H1 (cell line): ENCODE data around the gene RNASE7. TPM values are rescaled to one million over a fixed set of nuclear protein-coding genes. Genes with fewer than 3 reads are reported as not detected.

ENCODE experiments used
- CTCF ChIA-PET: fragments of 300-600 bp; sonication (Branson Sonifier 250); formaldehyde crosslinking; loops from one replicate; lab custom pipeline; 2021; ENCODE audit not compliant: partially characterized antibody; lab: Charles Lee
- POLR2A ChIA-PET: fragments of 300-600 bp; sonication (Branson Sonifier 250); formaldehyde crosslinking; loops from one replicate; lab custom pipeline; 2021; ENCODE audit warnings: inconsistent platforms; ENCODE audit not compliant: partially characterized antibody; lab: Charles Lee
- DNase-seq, 2 experiments: peaks; one replicate each; pipeline versions ENCODE4 v3.0.0 to v3.0.0-alpha.2; 2010 to 2022; ENCODE audit warnings: low spot score in 2 of 2, low read depth in 1 of 2, mixed read lengths in 1 of 2
- FAIRE-seq: peaks from 2 replicates; lab custom pipeline; 2011; peaks lifted over from hg19 to GRCh38; lab: Jason Lieb, UNC
- H2AFZ ChIP-seq: 2 replicates; pipeline ENCODE4 v1.8.1; 2012; ENCODE audit warnings: low read length, inconsistent platforms
- H2AK5ac ChIP-seq: 2 replicates; pipeline ENCODE4 v1.6.1; 2013; ENCODE audit warnings: low read depth, low read length
- H2BK120ac ChIP-seq: replicated peaks from 2 replicates; pipeline ENCODE3; 2013; ENCODE audit warnings: low read depth, low read length, inconsistent platforms
- H2BK12ac ChIP-seq: 2 replicates; pipeline ENCODE4 v1.6.1; 2013; ENCODE audit warnings: low read depth, low read length
- H2BK15ac ChIP-seq: 2 replicates; pipeline ENCODE4 v1.6.1; 2013; ENCODE audit warnings: low read length
- H2BK20ac ChIP-seq: 2 replicates; pipeline ENCODE4 v1.6.1; 2013; ENCODE audit warnings: low read length
- H2BK5ac ChIP-seq: 2 replicates; pipeline ENCODE4 v1.6.1; 2013; ENCODE audit warnings: low read depth, low read length
- H3K14ac ChIP-seq: 2 replicates; pipeline ENCODE4 v1.6.1; 2013; ENCODE audit warnings: inconsistent platforms; ENCODE audit not compliant: insufficient read length
- H3K18ac ChIP-seq: 2 replicates; pipeline ENCODE4 v1.6.1; 2013; ENCODE audit warnings: low read length; ENCODE audit errors: extremely low read depth
- H3K23ac ChIP-seq: 2 replicates; pipeline ENCODE4 v1.6.1; 2013; ENCODE audit warnings: inconsistent platforms; ENCODE audit not compliant: insufficient read length
- H3K23me2 ChIP-seq: 2 replicates; pipeline ENCODE4 v1.6.1; 2013; ENCODE audit warnings: low read depth, low read length
- H3K27ac ChIP-seq: 2 replicates; pipeline ENCODE4 v1.6.1; 2011; ENCODE audit warnings: low read depth, low read length, inconsistent platforms
- H3K27me3 ChIP-seq, 4 experiments: replicated peaks in 1 of 4; 1 replicate in 1 of 4; 2 replicates in 3 of 4; pipeline versions ENCODE4 v1.6.1 to v1.8.1; 2011 to 2013; ENCODE audit warnings: low read length in 3 of 4, mild to moderate bottlenecking in 3 of 4, inconsistent platforms in 2 of 4, mixed read lengths in 2 of 4, moderate library complexity in 1 of 4; ENCODE audit not compliant: control insufficient read depth in 3 of 4, insufficient read depth in 3 of 4; ENCODE audit errors: extremely low read depth in 1 of 4
- H3K36me3 ChIP-seq, 4 experiments: 2 replicates each; pipeline versions ENCODE4 v1.6.1 to v1.8.1; 2011 to 2013; ENCODE audit warnings: mild to moderate bottlenecking in 4 of 4, low read length in 3 of 4, moderate library complexity in 2 of 4, control low read depth in 1 of 4, inconsistent platforms in 1 of 4; ENCODE audit not compliant: insufficient read depth in 4 of 4, control insufficient read depth in 2 of 4
- H3K4ac ChIP-seq: replicated peaks from 2 replicates; pipeline ENCODE3; 2013; ENCODE audit warnings: low read length, low read depth, mixed read lengths, inconsistent platforms; ENCODE audit not compliant: insufficient read length
- H3K4me1 ChIP-seq, 4 experiments: replicated peaks in 1 of 4; 1 replicate in 1 of 4; 2 replicates in 3 of 4; pipeline versions ENCODE4 v1.6.1 to v1.8.1; 2011 to 2013; ENCODE audit warnings: low read length in 3 of 4, inconsistent platforms in 2 of 4, mixed read lengths in 1 of 4; ENCODE audit not compliant: insufficient read depth in 4 of 4, control insufficient read depth in 3 of 4
- H3K4me2 ChIP-seq, 2 experiments: 2 replicates each; pipeline versions ENCODE4 v1.6.1 to v1.8.1; 2011 to 2013; ENCODE audit warnings: low read depth in 2 of 2, low read length in 2 of 2, control low read depth in 1 of 2, inconsistent platforms in 1 of 2, mild to moderate bottlenecking in 1 of 2; ENCODE audit not compliant: insufficient read depth in 1 of 2
- H3K4me3 ChIP-seq, 4 experiments: fragments of 200-600, 300-600 bp in 1 of 4; sonication (generic), shearing (Covaris generic), sonication (Bioruptor Twin) in 1 of 4; 2 replicates each; pipeline versions ENCODE4 v1.5.1 to v1.8.1; 2011 to 2016; ENCODE audit warnings: low read length in 4 of 4, low read depth in 3 of 4, control low read depth in 2 of 4, inconsistent platforms in 2 of 4, mild to moderate bottlenecking in 2 of 4, mixed read lengths in 1 of 4, moderate library complexity in 1 of 4; ENCODE audit not compliant: insufficient read depth in 2 of 4; ENCODE audit errors: extremely low read depth in 1 of 4
- H3K56ac ChIP-seq: replicated peaks from 2 replicates; pipeline ENCODE3; 2013; ENCODE audit warnings: low read depth, mild to moderate bottlenecking, mixed read lengths, low read length, inconsistent platforms; ENCODE audit not compliant: insufficient read length
- H3K79me1 ChIP-seq: 2 replicates; pipeline ENCODE4 v1.6.1; 2013; ENCODE audit warnings: low read depth, low read length, control low read depth
- H3K79me2 ChIP-seq, 2 experiments: 2 replicates each; pipeline versions ENCODE4 v1.6.1 to v1.8.1; 2012 to 2013; ENCODE audit warnings: low read length in 2 of 2, mild to moderate bottlenecking in 2 of 2, inconsistent platforms in 1 of 2; ENCODE audit not compliant: insufficient read depth in 2 of 2, control insufficient read depth in 1 of 2
- H3K9ac ChIP-seq, 4 experiments: replicated peaks in 1 of 4; 1 replicate in 1 of 4; 2 replicates in 3 of 4; pipeline versions ENCODE4 v1.6.1 to v1.8.1; 2011 to 2013; ENCODE audit warnings: low read depth in 3 of 4, low read length in 3 of 4, control low read depth in 2 of 4, mild to moderate bottlenecking in 2 of 4, moderate library complexity in 2 of 4, inconsistent platforms in 1 of 4; ENCODE audit errors: extremely low read depth in 1 of 4
- H3K9me3 ChIP-seq, 2 experiments: 2 replicates each; pipeline versions ENCODE4 v1.6.1 to v1.8.1; 2012 to 2013; ENCODE audit warnings: mild to moderate bottlenecking in 2 of 2, moderate library complexity in 2 of 2, control low read depth in 1 of 2, inconsistent platforms in 1 of 2, low read depth in 1 of 2, low read length in 1 of 2, mixed read lengths in 1 of 2; ENCODE audit not compliant: insufficient read depth in 2 of 2
- H4K20me1 ChIP-seq, 2 experiments: replicated peaks in 1 of 2; 2 replicates each; pipeline versions ENCODE3 to v1.8.1; 2011 to 2013; ENCODE audit warnings: inconsistent platforms in 2 of 2, low read length in 2 of 2, mild to moderate bottlenecking in 1 of 2; ENCODE audit not compliant: insufficient read depth in 2 of 2, control insufficient read depth in 1 of 2
- H4K5ac ChIP-seq: 2 replicates; pipeline ENCODE4 v1.6.1; 2013; ENCODE audit warnings: low read length, low read depth, mixed read lengths, inconsistent platforms; ENCODE audit not compliant: insufficient read length
- H4K8ac ChIP-seq: 2 replicates; pipeline ENCODE4 v1.8.0; 2013; ENCODE audit warnings: mild to moderate bottlenecking, moderate library complexity, low read length, inconsistent platforms; ENCODE audit not compliant: insufficient read depth; ENCODE audit errors: extremely low read depth
- H4K91ac ChIP-seq: replicated peaks from 2 replicates; pipeline ENCODE3; 2013; ENCODE audit warnings: low read length, mixed read lengths, inconsistent platforms; ENCODE audit not compliant: insufficient read length
- EZH2 ChIP-seq: fragments of 200-600 bp; sonication (generic); IDR thresholded peaks from 2 replicates; pipeline ENCODE4 v1.7.1; 2012; ENCODE audit warnings: low read depth, mild to moderate bottlenecking, moderate library complexity, low read length, inconsistent platforms; ENCODE audit not compliant: severe bottlenecking
- SUZ12 ChIP-seq: fragments of 200-600 bp; sonication (generic); IDR thresholded peaks from 2 replicates; pipeline ENCODE4 v1.6.1; 2012; ENCODE audit warnings: mild to moderate bottlenecking, inconsistent platforms, low read length, moderate library complexity, mixed read lengths
- WGBS, 2 experiments: shearing (Covaris generic) in 1 of 2; methylation state at CpG; one replicate each; pipeline versions ENCODE4 v1.1.6 to v1.1.7; 2013 to 2015; ENCODE audit warnings: low lambda C conversion rate in 2 of 2, mixed read lengths in 2 of 2, inconsistent platforms in 1 of 2, low coverage in 1 of 2, missing lambda C conversion rate in 1 of 2; ENCODE audit not compliant: insufficient replicate concordance in 2 of 2, insufficient coverage in 1 of 2, insufficient read length in 1 of 2; ENCODE audit errors: extremely low coverage in 1 of 2, missing lambda C conversion rate in 1 of 2; 5-methylcytosine and 5-hydroxymethylcytosine counted together
- polyA plus RNA-seq, 7 experiments: library from polyadenylated mRNA; depleted of rRNA in 3 of 7; stranded (reverse) in 5 of 7; unstranded in 2 of 7; fragments of >200 nt in 5 of 7; fragments of 200-250 nt in 2 of 7; gene quantifications; 1 replicate in 5 of 7; 2 replicates in 1 of 7; 4 replicates in 1 of 7; pipeline versions ENCODE4 v1.2.1 to v1.2.3, GENCODE V29; 2011 to 2013; ENCODE audit warnings: missing spikeins in 2 of 7, mixed read lengths in 2 of 7
- total RNA-seq: library from RNA; stranded (reverse); fragmentation: NEBNext Ultra II Directional; extraction: Animal tissue kit (Norgen Biotek cat#: 25700); gene quantifications from 2 replicates; pipeline ENCODE4 v1.2.1, GENCODE V29; 2021
- TF ChIP-seq, protein P1 (sequence below): IDR thresholded peaks from 2 replicates; pipeline ENCODE4 v1.6.1; 2011; ENCODE audit warnings: low read length, improper control_type of control experiment

RNASE7 gene
- total and polyA plus RNA-seq, 2 of the 8 experiments (the other 6 are each of a cell fraction or from before 2014, with no cell fraction given): not detected

DNA sequence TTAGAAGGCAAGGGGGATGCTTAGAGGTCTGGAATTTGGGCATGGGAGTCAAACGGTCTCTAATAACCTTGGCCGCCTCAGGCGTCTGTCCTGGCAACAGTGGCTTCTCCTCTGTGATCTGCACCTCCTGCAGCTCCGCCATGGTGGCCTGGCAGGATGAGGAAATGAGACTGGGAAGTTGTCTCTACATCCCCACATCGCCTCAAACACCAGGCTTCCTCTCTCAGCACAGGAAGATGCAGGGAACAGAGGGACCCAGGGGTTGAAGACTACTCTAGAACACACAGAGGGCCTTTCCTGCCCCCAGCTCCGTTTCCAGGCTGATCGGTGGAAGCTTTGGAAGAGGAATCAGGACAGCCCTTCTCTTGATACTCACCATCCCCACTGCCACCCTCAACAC lies 19.0 kb upstream of the RNASE7 start:
- Histone ChIP-seq H3K27me3 (peaks cover 2 to 25% (median 22%) of the 10 kb centered on the region in 4 experiments; a peak in 6 of 7 replicates), H3K36me3 (peaks cover 0 to 5% (median under 1%) of the 10 kb centered on the region in 4 experiments; a peak in 3 of 8 replicates), H4K5ac (no peak overlapping the region), H2BK15ac (peak overlapping the region; percentile 40; the same call in 1 of the 2 replicates), H2BK120ac (no peak overlapping the region), H3K79me2 (no peaks in the 10 kb centered on the region), H3K9me3 (no peaks in the 10 kb centered on the region), H4K20me1 (no peaks in the 10 kb centered on the region), H3K56ac (no peak overlapping the region), H3K18ac (no peak overlapping the region), H3K4me2 (peak overlapping the region in 1 of 2 experiments; percentile 94; a peak in 1 of 4 replicates), H3K4ac (no peak overlapping the region), H2AFZ (no peak overlapping the region), H3K27ac (no peak overlapping the region), H4K91ac (no peak overlapping the region), H3K23me2 (peaks cover 17% of the 10 kb centered on the region), H3K4me1 (peaks cover 4 to 22% (median 14%) of the 10 kb centered on the region in 4 experiments; a peak in 6 of 7 replicates), H3K9ac (no peak overlapping the region), H2BK5ac (no peak overlapping the region), H3K79me1 (no peaks in the 10 kb centered on the region), H3K14ac (no peak overlapping the region), H3K23ac (no peak overlapping the region), H2BK20ac (no peak overlapping the region), H2BK12ac (no peak overlapping the region; the same call in 1 of the 2 replicates), H3K4me3 (no peak overlapping the region), H2AK5ac (peak overlapping the region; percentile 39; the same call in 1 of the 2 replicates), H4K8ac (no peak overlapping the region)
- CTCF ChIA-PET: interaction anchor here (0.7 to 16.1 kb wide), 12 partner anchors 9 to 83 kb away, joined by 3 to 371 read pairs (median 5); partner anchors contain the start of genes ARHGEF40 and RNASE7
- 84% methylated on average over 7 of the region's 7 CpGs; no CpG with 5 or more reads in 1 of the 2 experiments for WGBS, 2 experiments
- FAIRE-seq: no peak
- TF ChIP-seq, protein P1, sequence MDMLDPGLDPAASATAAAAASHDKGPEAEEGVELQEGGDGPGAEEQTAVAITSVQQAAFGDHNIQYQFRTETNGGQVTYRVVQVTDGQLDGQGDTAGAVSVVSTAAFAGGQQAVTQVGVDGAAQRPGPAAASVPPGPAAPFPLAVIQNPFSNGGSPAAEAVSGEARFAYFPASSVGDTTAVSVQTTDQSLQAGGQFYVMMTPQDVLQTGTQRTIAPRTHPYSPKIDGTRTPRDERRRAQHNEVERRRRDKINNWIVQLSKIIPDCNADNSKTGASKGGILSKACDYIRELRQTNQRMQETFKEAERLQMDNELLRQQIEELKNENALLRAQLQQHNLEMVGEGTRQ: no peak
- TF ChIP-seq EZH2 (no peak), SUZ12 (0 out of 2 replicates have a peak, but pooled peaks have one; percentile 1)
- POLR2A ChIA-PET: interaction anchor here (1.2 to 3.4 kb wide), 7 partner anchors 8 to 69 kb away, joined by 3 to 19 read pairs (median 9); partner anchors contain the start of gene RNASE13
- no peak for DNase-seq
